ENCODE results near the gene CPT1B. TPM values are rescaled to one million over a fixed set of nuclear protein-coding genes. Genes with fewer than 3 reads are reported as not detected.

The CPT1B gene
- total and polyA plus RNA-seq, 10 of the 15 experiments (the other 5 are each of a cell fraction or from before 2014, with no cell fraction given): 3.5 to 54.0 (median 21.7) TPM

- in situ Hi-C loops (cut with MboI) (no loop called here), intact Hi-C loops (cut with micrococcal nuclease; ENCODE audit: unreplicated experiment) (loop anchor here (5.0 kb wide), 1 partner anchor 80 kb away; no protein-coding TSS in a partner anchor)
- Histone ChIP-seq H3K4me1 (ENCODE audit: control insufficient read depth, insufficient read depth, low read length) (peaks cover 51% of the 10 kb centered on the region), H4K20me1 (ENCODE audit: control insufficient read depth, insufficient read depth) (no peaks in the 10 kb centered on the region), H3K4me3 (no peak overlapping the region; the same call in 1 of the 2 replicates), H3K27me3 (replicated peaks in 1 of 2; ENCODE audit: control insufficient read depth in 2 of 2, insufficient read depth in 2 of 2, low read length in 1 of 2) (peaks cover 0 to under 1% of the 10 kb centered on the region in 2 experiments; a peak in 1 of 4 replicates), H3K27ac (ENCODE audit: control insufficient read depth, insufficient read depth) (peak overlapping the region; percentile 100), H3K9me3 (replicated peaks; ENCODE audit: control insufficient read depth, insufficient read depth, low read length) (no peaks in the 10 kb centered on the region), H3K9ac (ENCODE audit: control insufficient read depth, insufficient read depth, low read length) (peak overlapping the region; percentile 97), H2AFZ (ENCODE audit: control insufficient read depth, low read depth, low read length) (peak overlapping the region; percentile 1; the same call in 1 of the 2 replicates), H3K79me2 (ENCODE audit: control insufficient read depth, insufficient read depth, low read length) (peaks cover 9% of the 10 kb centered on the region), H3K36me3 (ENCODE audit: control insufficient read depth in 2 of 2, insufficient read depth in 2 of 2, low read length in 1 of 2) (no peaks in the 10 kb centered on the region), H3K4me2 (ENCODE audit: control insufficient read depth, insufficient read depth) (peak overlapping the region; percentile 76)
- peak; percentile 93 for DNase-seq (ENCODE audit: low read depth, low spot score)
- ChIA-PET SMC1A (ENCODE audit: uncharacterized antibody, unreplicated experiment) (interaction anchor here (0.7 to 3.0 kb wide), 5 partner anchors 11 to 79 kb away, joined by 3 to 18 read pairs (median 4); partner anchors contain the start of gene SCO2), CTCF (interaction anchor here (1.7 to 3.4 kb wide), 3 partner anchors 17 to 79 kb away, joined by 5 to 24 read pairs (median 12); partner anchors contain the start of gene SCO2), POLR2A (interaction anchor here (1.0 to 10.0 kb wide), 6 partner anchors 10 to 236 kb away, joined by 3 to 232 read pairs (median 4); partner anchors contain the start of genes LMF2, NCAPH2, SCO2 and TYMP), RAD21 (ENCODE audit: unreplicated experiment) (interaction anchor here (1.0 to 6.1 kb wide), 5 partner anchors 8 to 79 kb away, joined by 3 to 106 read pairs (median 4); partner anchors contain the start of genes LMF2, NCAPH2, SCO2 and TYMP)
- TSS peak; percentile 75 for BruUV-seq (replicated peaks)
- peak; percentile 94 for FAIRE-seq
- 10% methylated on average over 19 of the region's 19 CpGs for WGBS (ENCODE audit: insufficient coverage, insufficient replicate concordance, low lambda C conversion rate, missing lambda C conversion rate)
- peak; percentile 60 for ATAC-seq
- TF ChIP-seq GABPA (IDR thresholded peaks at IDR 0.05; ENCODE audit: low read depth): no peak
- TF ChIP-seq RBBP5 (conservative IDR thresholded peaks at IDR 0.05): no peak
- TF ChIP-seq EED (IDR thresholded peaks at IDR 0.05; ENCODE audit: low read depth): peak; percentile 86
- peak; percentile 71 for TF ChIP-seq MEF2B (IDR thresholded peaks at IDR 0.05; ENCODE audit: partially characterized antibody, poor library complexity, severe bottlenecking)
- TF ChIP-seq SP1 (IDR thresholded peaks at IDR 0.05; ENCODE audit: low read depth, low read length): peak; percentile 7
- TF ChIP-seq, protein P1, sequence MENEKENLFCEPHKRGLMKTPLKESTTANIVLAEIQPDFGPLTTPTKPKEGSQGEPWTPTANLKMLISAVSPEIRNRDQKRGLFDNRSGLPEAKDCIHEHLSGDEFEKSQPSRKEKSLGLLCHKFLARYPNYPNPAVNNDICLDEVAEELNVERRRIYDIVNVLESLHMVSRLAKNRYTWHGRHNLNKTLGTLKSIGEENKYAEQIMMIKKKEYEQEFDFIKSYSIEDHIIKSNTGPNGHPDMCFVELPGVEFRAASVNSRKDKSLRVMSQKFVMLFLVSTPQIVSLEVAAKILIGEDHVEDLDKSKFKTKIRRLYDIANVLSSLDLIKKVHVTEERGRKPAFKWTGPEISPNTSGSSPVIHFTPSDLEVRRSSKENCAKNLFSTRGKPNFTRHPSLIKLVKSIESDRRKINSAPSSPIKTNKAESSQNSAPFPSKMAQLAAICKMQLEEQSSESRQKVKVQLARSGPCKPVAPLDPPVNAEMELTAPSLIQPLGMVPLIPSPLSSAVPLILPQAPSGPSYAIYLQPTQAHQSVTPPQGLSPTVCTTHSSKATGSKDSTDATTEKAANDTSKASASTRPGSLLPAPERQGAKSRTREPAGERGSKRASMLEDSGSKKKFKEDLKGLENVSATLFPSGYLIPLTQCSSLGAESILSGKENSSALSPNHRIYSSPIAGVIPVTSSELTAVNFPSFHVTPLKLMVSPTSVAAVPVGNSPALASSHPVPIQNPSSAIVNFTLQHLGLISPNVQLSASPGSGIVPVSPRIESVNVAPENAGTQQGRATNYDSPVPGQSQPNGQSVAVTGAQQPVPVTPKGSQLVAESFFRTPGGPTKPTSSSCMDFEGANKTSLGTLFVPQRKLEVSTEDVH (IDR thresholded peaks at IDR 0.05; ENCODE audit: low read depth, partially characterized antibody): no peak
- peak; percentile 84 for TF ChIP-seq RUNX3 (IDR thresholded peaks at IDR 0.05; ENCODE audit: low read length)
- peak; percentile 69; the same call in 1 of the 2 replicates for TF ChIP-seq SPI1 (IDR thresholded peaks at IDR 0.05; ENCODE audit: borderline replicate concordance, insufficient read depth, low read depth, low read length)
- peak; percentile 66 for TF ChIP-seq TCF12 (IDR thresholded peaks at IDR 0.05; ENCODE audit: low read depth, low read length)
- TF ChIP-seq REST (IDR thresholded peaks at IDR 0.05; ENCODE audit: low read depth, low read length): no peak
- TF ChIP-seq POLR2AphosphoS5 (IDR thresholded peaks at IDR 0.05; ENCODE audit: low read length): peak; percentile 94
- TF ChIP-seq IKZF2 (IDR thresholded peaks at IDR 0.05): peak; percentile 78 to 91
- peak; percentile 74 for TF ChIP-seq DPF2 (IDR thresholded peaks at IDR 0.05)
- TF ChIP-seq ZNF24 (IDR thresholded peaks at IDR 0.05): peak; percentile 37; the same call in 1 of the 2 replicates
- TF ChIP-seq SMARCA5 (IDR thresholded peaks at IDR 0.05): 0 out of 2 replicates have a peak, but pooled peaks have one; percentile 22
- TF ChIP-seq E2F4 (IDR thresholded peaks at IDR 0.05; ENCODE audit: low read depth, low read length): no peak
- TF ChIP-seq RCOR1 (conservative IDR thresholded peaks at IDR 0.05; ENCODE audit: low read depth, low read length): no peak
- TF ChIP-seq ZNF217 (IDR thresholded peaks at IDR 0.05): no peak
Observed at GRCh38 chr22:50542416-50542927, 35.8 kb downstream of the CPT1B start.
